CD4-positive, alpha-beta T cell treated with Interleukin-17A for 1 hour (primary cell): ENCODE data around the gene SBNO1.

Experiments
- DNase-seq: peaks from one replicate; pipeline ENCODE4 v3.0.0-alpha.2; 2020

SBNO1 gene

GRCh38 chr12:123243671-123244262 lies 120.9 kb downstream of the SBNO1 start:
- DNase-seq, result no peak

- no peak for DNase-seq
Measured at GRCh38 chr12:123242116-123242904, 122.3 kb downstream of the SBNO1 start.
